Liver (tissue), 9 donors: ENCODE results near the gene FAM78B. TPM values are rescaled to one million over a fixed set of nuclear protein-coding genes. Genes with fewer than 3 reads are reported as not detected.

Experiments
- DNase-seq: peaks from one replicate; pipeline ENCODE4 v3.0.0-alpha.2; 2017; ENCODE audit warnings: low spot score
- H3K27ac ChIP-seq, 2 donors: one replicate each; pipeline ENCODE4 v1.7.0; 2013; ENCODE audit warnings: inconsistent platforms in 2 of 2, low read length in 2 of 2, control low read depth in 1 of 2, low read depth in 1 of 2, mild to moderate bottlenecking in 1 of 2
- H3K27me3 ChIP-seq, 4 donors: one replicate each; pipeline versions ENCODE4 v1.6.1 to v1.7.0; 2013; ENCODE audit warnings: low read length in 3 of 4, inconsistent platforms in 1 of 4, mild to moderate bottlenecking in 1 of 4, moderate library complexity in 1 of 4; ENCODE audit not compliant: control insufficient read depth in 4 of 4, insufficient read depth in 4 of 4
- H3K36me3 ChIP-seq, 4 donors: one replicate each; pipeline versions ENCODE4 v1.6.1 to v1.7.0; 2013; ENCODE audit warnings: low read length in 3 of 4, mild to moderate bottlenecking in 3 of 4, low read depth in 1 of 4, moderate library complexity in 1 of 4; ENCODE audit not compliant: control insufficient read depth in 4 of 4, insufficient read depth in 3 of 4
- H3K4me1 ChIP-seq, 4 donors: one replicate each; pipeline versions ENCODE4 v1.6.1 to v1.7.0; 2013; ENCODE audit warnings: low read length in 3 of 4, mild to moderate bottlenecking in 3 of 4, moderate library complexity in 1 of 4; ENCODE audit not compliant: control insufficient read depth in 4 of 4, insufficient read depth in 4 of 4
- H3K4me3 ChIP-seq, 3 donors: one replicate each; pipeline versions ENCODE4 v1.6.1 to v1.7.0; 2013; ENCODE audit warnings: low read length in 3 of 3, control low read depth in 1 of 3, low read depth in 1 of 3, mild to moderate bottlenecking in 1 of 3
- H3K9ac ChIP-seq, 2 donors: one replicate each; pipeline ENCODE4 v1.7.0; 2013; ENCODE audit warnings: low read length in 2 of 2, mild to moderate bottlenecking in 2 of 2, moderate library complexity in 2 of 2, control low read depth in 1 of 2, low read depth in 1 of 2
- H3K9me3 ChIP-seq, 4 donors: one replicate each; pipeline versions ENCODE4 v1.6.1 to v1.7.0; 2013; ENCODE audit warnings: low read length in 3 of 4; ENCODE audit not compliant: control insufficient read depth in 4 of 4
- ATF3 ChIP-seq: IDR thresholded peaks from 2 replicates; pipeline ENCODE4 v1.6.1; 2016; ENCODE audit warnings: antibody characterized with exemption
- CTCF ChIP-seq: fragments of 150-350 bp; IDR thresholded peaks from 2 replicates; pipeline ENCODE4 v1.5.1; 2017; ENCODE audit warnings: improper control_type of control experiment, low read depth, low read length; ENCODE audit not compliant: missing input control
- EGR1 ChIP-seq, 2 donors: IDR thresholded peaks; 2 replicates each; pipeline ENCODE4 v1.6.1; 2016 to 2018; ENCODE audit warnings: antibody characterized with exemption in 2 of 2, low read depth in 2 of 2
- FOXA1 ChIP-seq: IDR thresholded peaks from 2 replicates; pipeline ENCODE4 v1.6.1; 2016; ENCODE audit warnings: antibody characterized with exemption
- FOXA2 ChIP-seq: IDR thresholded peaks from 2 replicates; pipeline ENCODE4 v1.6.1; 2016; ENCODE audit warnings: antibody characterized with exemption
- GABPA ChIP-seq, 2 donors: IDR thresholded peaks in 1 of 2; conservative IDR thresholded peaks in 1 of 2; 2 replicates each; pipeline ENCODE4 v1.6.1; 2016; ENCODE audit warnings: antibody characterized with exemption in 2 of 2, mild to moderate bottlenecking in 1 of 2, moderate library complexity in 1 of 2
- HNF4A ChIP-seq, 2 donors: conservative IDR thresholded peaks; 2 replicates each; pipeline ENCODE4 v1.6.1; 2016; ENCODE audit warnings: antibody characterized with exemption in 2 of 2, mild to moderate bottlenecking in 2 of 2
- HNF4G ChIP-seq: IDR thresholded peaks from 2 replicates; pipeline ENCODE4 v1.6.1; 2016; ENCODE audit warnings: antibody characterized with exemption
- JUND ChIP-seq, 2 donors: IDR thresholded peaks; 2 replicates each; pipeline ENCODE4 v1.6.1; 2016; ENCODE audit warnings: antibody characterized with exemption in 2 of 2
- MAX ChIP-seq: IDR thresholded peaks from 2 replicates; pipeline ENCODE4 v1.6.1; 2016; ENCODE audit warnings: antibody characterized with exemption
- NR2F2 ChIP-seq: IDR thresholded peaks from 2 replicates; pipeline ENCODE4 v1.6.1; 2016; ENCODE audit warnings: antibody characterized with exemption
- REST ChIP-seq: IDR thresholded peaks from 2 replicates; pipeline ENCODE4 v1.6.1; 2016; ENCODE audit warnings: antibody characterized with exemption, mild to moderate bottlenecking
- RXRA ChIP-seq, 2 donors: IDR thresholded peaks; 2 replicates each; pipeline ENCODE4 v1.6.1; 2017 to 2018; ENCODE audit warnings: antibody characterized with exemption in 2 of 2, mild to moderate bottlenecking in 1 of 2
- SP1 ChIP-seq: IDR thresholded peaks from 2 replicates; pipeline ENCODE4 v1.6.1; 2018; ENCODE audit warnings: antibody characterized with exemption, mild to moderate bottlenecking
- YY1 ChIP-seq: IDR thresholded peaks from 2 replicates; pipeline ENCODE4 v1.6.1; 2016; ENCODE audit warnings: antibody characterized with exemption, mild to moderate bottlenecking
- ZBTB33 ChIP-seq: IDR thresholded peaks from 2 replicates; pipeline ENCODE4 v1.6.1; 2016; ENCODE audit warnings: antibody characterized with exemption
- WGBS: extraction: QIAGEN DNeasy Blood & Tissue Kit; methylation state at CpG from one replicate; pipeline ENCODE4 v1.1.7; 2013; 5-methylcytosine and 5-hydroxymethylcytosine counted together
- polyA plus RNA-seq, 2 donors: library from polyadenylated mRNA; stranded (reverse) in 1 of 2; unstranded in 1 of 2; fragments of 200-250 nt in 1 of 2; fragments of >200 nt in 1 of 2; fragmentation: Nextera tagmentation in 1 of 2; extraction: Ambion mirVana in 1 of 2; gene quantifications; one replicate each; pipeline versions ENCODE4 v1.2.1 to v1.2.3, GENCODE V29; 2013 to 2015
- total RNA-seq, 2 donors: library from RNA; depleted of rRNA; stranded (reverse); fragments of >200 nt; gene quantifications; one replicate each; pipeline ENCODE4 v1.2.3, GENCODE V29; 2014
- donor health status: healthy.
- donor health status: healthy.
- donor health status: healthy.
- donor health status: healthy.
- donor health status: healthy.

Gene FAM78B
- total and polyA plus RNA-seq, 4 donors: 0.14 to 0.92 (median 0.49) TPM

- no peaks in the 10 kb centered on the region for H3K9me3 ChIP-seq
- no peak for DNase-seq
- no peaks in the 10 kb centered on the region for H3K4me1 ChIP-seq
- H3K27ac ChIP-seq: no peak overlapping the region
- H3K9ac ChIP-seq: no peak overlapping the region
- TF ChIP-seq NR2F2: no peak
- TF ChIP-seq ZBTB33: no peak
- WGBS: 69% methylated on average over 2 of the region's 2 CpGs
- H3K4me3 ChIP-seq: no peak overlapping the region
- H3K36me3 ChIP-seq: no peaks in the 10 kb centered on the region
- H3K27me3 ChIP-seq: peaks cover 0 to 4% (median 0%) of the 10 kb centered on the region in 4 donors
Observed at GRCh38 chr1:166200743-166201142, 33.9 kb upstream of the FAM78B start.

GRCh38 chr1:166197597-166197996, 30.8 kb upstream of the FAM78B start:
- Histone ChIP-seq H3K27ac (no peak overlapping the region), H3K4me1 (no peaks in the 10 kb centered on the region), H3K27me3 (peaks cover 0 to 4% (median under 1%) of the 10 kb centered on the region in 4 donors), H3K9me3 (no peaks in the 10 kb centered on the region), H3K9ac (no peak overlapping the region), H3K4me3 (no peak overlapping the region), H3K36me3 (no peaks in the 10 kb centered on the region)
- no peak for DNase-seq
- no peak for TF ChIP-seq CTCF
- no peak for TF ChIP-seq HNF4G
- 14% methylated on average over 1 of the region's 1 CpG for WGBS

GRCh38 chr1:166197141-166197540, 30.3 kb upstream of the FAM78B start:
- DNase-seq: no peak
- Histone ChIP-seq H3K27ac (no peak overlapping the region), H3K4me1 (no peaks in the 10 kb centered on the region), H3K9me3 (no peaks in the 10 kb centered on the region), H3K27me3 (peaks cover 0 to 4% (median under 1%) of the 10 kb centered on the region in 4 donors), H3K9ac (no peak overlapping the region), H3K36me3 (no peaks in the 10 kb centered on the region), H3K4me3 (no peak overlapping the region)
- WGBS: 87% methylated on average over 1 of the region's 1 CpG
- TF ChIP-seq EGR1 (IDR thresholded peaks at IDR 0.05; ENCODE audit: low read depth in 2 of 2): no peak
- no peak for TF ChIP-seq ATF3
- no peak for TF ChIP-seq SP1
- no peak for TF ChIP-seq GABPA (IDR thresholded peaks at IDR 0.05 in 1 of 2, conservative IDR thresholded peaks at IDR 0.05 in 1 of 2)
- no peak for TF ChIP-seq YY1
- no peak for TF ChIP-seq FOXA2
- no peak for TF ChIP-seq CTCF
- no peak for TF ChIP-seq RXRA (IDR thresholded peaks at IDR 0.05)
- no peak for TF ChIP-seq HNF4G
- TF ChIP-seq HNF4A (conservative IDR thresholded peaks at IDR 0.05): no peak
- no peak for TF ChIP-seq JUND (IDR thresholded peaks at IDR 0.05)
- TF ChIP-seq REST: no peak
- no peak for TF ChIP-seq MAX
- no peak for TF ChIP-seq FOXA1
- TF ChIP-seq NR2F2: no peak
- no peak for TF ChIP-seq ZBTB33
